ENCODE measurements around the gene TP53AIP1. TPM values are rescaled to one million over a fixed set of nuclear protein-coding genes. Genes with fewer than 3 reads are reported as not detected.

Gene TP53AIP1
- total RNA-seq, 2 donors from 2014 or later = 0.74 to 5.1 TPM

DNA sequence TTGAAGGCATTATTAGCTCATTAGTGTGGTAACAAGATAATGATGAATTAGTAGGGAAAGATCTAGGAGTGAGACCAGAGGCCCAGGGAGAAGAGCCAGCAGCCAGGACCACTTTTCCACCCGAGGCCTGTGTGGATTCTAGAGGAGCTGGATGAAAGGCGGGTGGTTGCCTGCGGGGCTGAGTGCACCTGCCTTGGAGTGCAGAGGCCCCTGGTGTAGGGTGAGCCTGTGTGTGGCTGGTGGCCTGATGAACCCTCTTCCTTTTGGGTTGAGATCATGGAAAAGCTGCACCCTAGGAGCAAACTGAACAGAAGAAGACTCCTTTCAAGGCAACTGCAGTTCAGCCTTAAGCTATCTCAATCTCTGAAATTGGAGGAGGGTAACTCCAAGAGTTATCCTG lies 5.9 kb upstream of the TP53AIP1 start:
- H3K4me1 ChIP-seq (replicated peaks) = no peaks in the 10 kb centered on the region
- intact Hi-C loops (cut with DNase I) = no loop called here
- no peak for DNase-seq (ENCODE audit: low spot score)
- H3K36me3 ChIP-seq = no peaks in the 10 kb centered on the region
- WGBS = 71% methylated on average over 3 of the region's 3 CpGs
- no peak overlapping the region for H3K4me3 ChIP-seq
- TF ChIP-seq, protein P1, sequence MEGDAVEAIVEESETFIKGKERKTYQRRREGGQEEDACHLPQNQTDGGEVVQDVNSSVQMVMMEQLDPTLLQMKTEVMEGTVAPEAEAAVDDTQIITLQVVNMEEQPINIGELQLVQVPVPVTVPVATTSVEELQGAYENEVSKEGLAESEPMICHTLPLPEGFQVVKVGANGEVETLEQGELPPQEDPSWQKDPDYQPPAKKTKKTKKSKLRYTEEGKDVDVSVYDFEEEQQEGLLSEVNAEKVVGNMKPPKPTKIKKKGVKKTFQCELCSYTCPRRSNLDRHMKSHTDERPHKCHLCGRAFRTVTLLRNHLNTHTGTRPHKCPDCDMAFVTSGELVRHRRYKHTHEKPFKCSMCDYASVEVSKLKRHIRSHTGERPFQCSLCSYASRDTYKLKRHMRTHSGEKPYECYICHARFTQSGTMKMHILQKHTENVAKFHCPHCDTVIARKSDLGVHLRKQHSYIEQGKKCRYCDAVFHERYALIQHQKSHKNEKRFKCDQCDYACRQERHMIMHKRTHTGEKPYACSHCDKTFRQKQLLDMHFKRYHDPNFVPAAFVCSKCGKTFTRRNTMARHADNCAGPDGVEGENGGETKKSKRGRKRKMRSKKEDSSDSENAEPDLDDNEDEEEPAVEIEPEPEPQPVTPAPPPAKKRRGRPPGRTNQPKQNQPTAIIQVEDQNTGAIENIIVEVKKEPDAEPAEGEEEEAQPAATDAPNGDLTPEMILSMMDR (IDR thresholded peaks at IDR 0.05) = no peak
- TF ChIP-seq POLR2AphosphoS5 (IDR thresholded peaks at IDR 0.05) = no peak
- no peak for TF ChIP-seq POLR2A (IDR thresholded peaks at IDR 0.05)
- H3K27me3 ChIP-seq (replicated peaks; ENCODE audit: insufficient read depth) = no peaks in the 10 kb centered on the region
- no peaks in the 10 kb centered on the region for H3K9me3 ChIP-seq
- H3K27ac ChIP-seq = no peak overlapping the region

DNA sequence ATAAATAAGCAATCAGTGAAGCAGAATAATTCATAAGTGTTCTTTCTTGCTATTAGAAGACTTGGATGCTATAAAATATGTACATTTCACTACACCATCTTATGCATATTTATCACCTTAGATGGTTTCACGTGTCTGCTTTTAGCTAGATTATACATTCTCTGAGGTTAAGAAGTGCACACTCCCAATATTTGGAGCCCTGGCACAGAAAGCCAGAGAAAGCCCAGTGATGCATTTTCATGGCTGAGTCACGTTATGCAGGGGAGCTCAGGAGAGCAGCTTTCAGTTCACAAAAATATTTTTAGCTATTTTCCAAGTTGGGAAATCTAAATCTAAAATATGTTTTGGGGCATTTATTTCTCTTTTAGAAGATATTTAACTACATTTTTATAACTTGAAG lies 5.1 kb upstream of the TP53AIP1 start:
- Histone ChIP-seq H3K27ac (no peak overlapping the region), H3K27me3 (replicated peaks; ENCODE audit: insufficient read depth) (no peaks in the 10 kb centered on the region), H3K9me3 (no peaks in the 10 kb centered on the region), H3K4me3 (no peak overlapping the region), H3K36me3 (no peaks in the 10 kb centered on the region), H3K4me1 (replicated peaks) (no peaks in the 10 kb centered on the region)
- no peak for DNase-seq (ENCODE audit: low spot score)
- no peak for TF ChIP-seq POLR2A (IDR thresholded peaks at IDR 0.05)
- no peak for TF ChIP-seq POLR2AphosphoS5 (IDR thresholded peaks at IDR 0.05)
- TF ChIP-seq, protein P1 (IDR thresholded peaks at IDR 0.05) = no peak
- WGBS = 84% methylated on average over 2 of the region's 2 CpGs
- intact Hi-C loops (cut with DNase I) = no loop called here

DNA sequence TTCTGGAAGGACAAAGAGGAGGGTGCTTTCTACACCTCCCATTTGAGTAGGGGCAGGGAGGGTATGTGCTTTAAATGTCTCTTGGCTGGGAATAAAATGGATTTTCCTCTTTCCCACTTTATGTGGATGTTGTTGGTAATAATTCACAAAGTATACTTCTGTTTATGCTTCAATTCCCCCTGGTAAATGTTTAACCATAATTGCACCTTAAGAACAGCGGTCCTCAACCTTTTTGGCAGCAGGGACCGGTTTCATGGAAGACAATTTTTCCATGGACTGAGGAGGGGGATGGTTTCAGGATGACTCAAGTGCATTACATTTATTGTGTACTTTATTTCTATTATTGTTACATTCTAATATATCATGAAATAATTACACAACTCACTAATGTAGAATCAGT lies 4.0 kb upstream of the TP53AIP1 start:
- Histone ChIP-seq H3K9me3 (no peaks in the 10 kb centered on the region), H3K4me1 (replicated peaks) (no peaks in the 10 kb centered on the region), H3K27ac (no peak overlapping the region), H3K27me3 (replicated peaks; ENCODE audit: insufficient read depth) (no peaks in the 10 kb centered on the region), H3K36me3 (no peaks in the 10 kb centered on the region), H3K4me3 (no peak overlapping the region)
- WGBS = 77% methylated on average over 2 of the region's 2 CpGs
- intact Hi-C loops (cut with DNase I) = no loop called here
- TF ChIP-seq POLR2A (IDR thresholded peaks at IDR 0.05) (no peak), POLR2AphosphoS5 (IDR thresholded peaks at IDR 0.05) (no peak)
- TF ChIP-seq, protein P1 (IDR thresholded peaks at IDR 0.05) = no peak
- no peak for DNase-seq (ENCODE audit: low spot score)

DNA sequence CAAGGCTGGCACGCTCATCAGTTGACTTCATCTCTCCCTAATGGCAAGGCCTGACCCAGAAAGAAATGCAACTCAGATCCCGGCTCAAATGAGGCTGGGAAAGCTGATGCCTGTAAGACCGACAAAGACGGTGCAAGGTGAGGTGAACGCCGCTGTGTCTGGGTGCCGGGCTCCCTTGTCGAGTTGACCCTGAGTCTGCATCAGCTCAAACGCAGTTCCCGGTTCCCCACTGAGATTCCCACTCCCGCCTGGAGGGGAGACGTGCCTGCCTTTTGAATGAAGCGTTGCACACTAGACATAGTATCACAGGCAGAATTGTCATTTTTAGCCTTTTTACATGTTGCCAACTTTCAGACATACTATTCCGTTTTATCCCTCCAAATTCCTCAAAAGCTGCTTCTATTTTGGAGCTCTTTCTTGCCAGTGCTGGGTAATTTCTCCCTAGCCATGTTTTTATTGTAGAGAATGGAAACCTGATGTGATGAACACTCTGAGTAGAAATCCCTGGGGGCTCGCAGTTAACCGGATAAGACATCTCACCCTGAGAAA lies 831 bp upstream of the TP53AIP1 start:
- no peak for DNase-seq (ENCODE audit: low spot score)
- H3K36me3 ChIP-seq = no peaks in the 10 kb centered on the region
- H3K27me3 ChIP-seq (replicated peaks; ENCODE audit: insufficient read depth) = no peaks in the 10 kb centered on the region
- H3K4me3 ChIP-seq = no peak overlapping the region
- H3K9me3 ChIP-seq = no peaks in the 10 kb centered on the region
- H3K4me1 ChIP-seq (replicated peaks) = no peaks in the 10 kb centered on the region
- H3K27ac ChIP-seq = no peak overlapping the region
- 87% methylated on average over 16 of the region's 16 CpGs for WGBS
- intact Hi-C loops (cut with DNase I) = no loop called here
- TF ChIP-seq, protein P1 (IDR thresholded peaks at IDR 0.05) = no peak
- no peak for TF ChIP-seq POLR2A (IDR thresholded peaks at IDR 0.05)
- TF ChIP-seq POLR2AphosphoS5 (IDR thresholded peaks at IDR 0.05) = no peak

DNA sequence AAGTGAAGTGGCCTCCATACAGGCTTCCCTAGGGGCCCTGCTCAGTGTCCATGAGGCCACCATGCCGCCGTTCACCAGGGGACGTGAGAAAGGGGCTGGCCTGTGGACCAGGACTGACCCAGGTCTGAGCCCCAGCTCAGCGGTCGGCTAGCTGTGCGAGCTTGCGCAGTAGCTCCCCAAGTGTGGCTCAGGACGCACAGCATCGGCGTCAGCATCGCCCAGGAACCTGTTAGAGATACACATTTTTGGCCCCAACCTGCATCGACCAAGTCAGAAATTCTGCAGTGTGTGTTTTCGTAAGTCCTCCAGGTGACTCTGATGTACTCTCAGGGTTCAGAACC lies 429 bp downstream of the TP53AIP1 start:
- TF ChIP-seq, protein P1 (IDR thresholded peaks at IDR 0.05) = no peak
- TF ChIP-seq POLR2AphosphoS5 (IDR thresholded peaks at IDR 0.05) (no peak), POLR2A (IDR thresholded peaks at IDR 0.05) (no peak)
- intact Hi-C loops (cut with DNase I) = no loop called here
- Histone ChIP-seq H3K27ac (no peak overlapping the region), H3K27me3 (replicated peaks; ENCODE audit: insufficient read depth) (no peaks in the 10 kb centered on the region), H3K4me1 (replicated peaks) (no peaks in the 10 kb centered on the region), H3K36me3 (no peaks in the 10 kb centered on the region), H3K4me3 (no peak overlapping the region), H3K9me3 (no peaks in the 10 kb centered on the region)
- DNase-seq (ENCODE audit: low spot score) = no peak
- 97% methylated on average over 13 of the region's 13 CpGs for WGBS

Data from prostate gland (tissue), 2 donors.